Measurements from ENCODE around the gene PLB1.

The PLB1 gene

DNA sequence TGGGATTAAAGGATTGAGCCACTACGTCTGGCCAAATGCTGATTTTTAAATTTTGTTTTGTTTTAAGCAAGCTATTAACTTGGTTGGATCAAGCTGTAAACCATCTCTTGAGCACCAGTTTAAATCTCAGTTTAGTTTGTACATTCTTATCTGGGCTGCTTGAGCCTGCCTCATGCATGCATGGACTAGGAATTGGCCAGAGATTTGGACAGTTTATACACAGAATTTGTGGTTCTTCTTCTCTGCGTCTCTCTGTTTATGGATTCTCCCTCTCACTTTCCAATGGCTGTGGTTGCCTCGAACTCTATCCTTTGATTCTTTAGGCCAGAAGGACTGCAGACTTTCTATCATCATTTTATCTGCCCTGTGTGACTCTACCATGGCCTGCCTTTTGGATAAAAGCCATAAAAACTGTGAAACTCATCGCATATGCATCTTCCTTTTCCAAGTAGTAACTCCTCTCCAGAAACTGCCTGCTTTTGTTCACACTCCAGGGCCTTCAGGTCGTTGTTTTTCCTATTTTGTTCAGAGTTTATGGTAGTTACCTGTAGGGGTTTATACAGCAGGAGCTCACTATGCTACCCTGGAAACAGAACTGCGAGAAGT, 32.5 kb upstream of the PLB1 start:
- no peaks in the 10 kb centered on the region for H3K27me3 ChIP-seq
- TF ChIP-seq, protein P1, sequence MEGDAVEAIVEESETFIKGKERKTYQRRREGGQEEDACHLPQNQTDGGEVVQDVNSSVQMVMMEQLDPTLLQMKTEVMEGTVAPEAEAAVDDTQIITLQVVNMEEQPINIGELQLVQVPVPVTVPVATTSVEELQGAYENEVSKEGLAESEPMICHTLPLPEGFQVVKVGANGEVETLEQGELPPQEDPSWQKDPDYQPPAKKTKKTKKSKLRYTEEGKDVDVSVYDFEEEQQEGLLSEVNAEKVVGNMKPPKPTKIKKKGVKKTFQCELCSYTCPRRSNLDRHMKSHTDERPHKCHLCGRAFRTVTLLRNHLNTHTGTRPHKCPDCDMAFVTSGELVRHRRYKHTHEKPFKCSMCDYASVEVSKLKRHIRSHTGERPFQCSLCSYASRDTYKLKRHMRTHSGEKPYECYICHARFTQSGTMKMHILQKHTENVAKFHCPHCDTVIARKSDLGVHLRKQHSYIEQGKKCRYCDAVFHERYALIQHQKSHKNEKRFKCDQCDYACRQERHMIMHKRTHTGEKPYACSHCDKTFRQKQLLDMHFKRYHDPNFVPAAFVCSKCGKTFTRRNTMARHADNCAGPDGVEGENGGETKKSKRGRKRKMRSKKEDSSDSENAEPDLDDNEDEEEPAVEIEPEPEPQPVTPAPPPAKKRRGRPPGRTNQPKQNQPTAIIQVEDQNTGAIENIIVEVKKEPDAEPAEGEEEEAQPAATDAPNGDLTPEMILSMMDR (IDR thresholded peaks at IDR 0.05) = no peak
- H3K36me3 ChIP-seq = no peaks in the 10 kb centered on the region
- no peak for DNase-seq
- intact Hi-C loops (cut with DNase I; ENCODE audit: low total_unique reads) = no loop called here
- H3K4me1 ChIP-seq = no peaks in the 10 kb centered on the region
- H3K9me3 ChIP-seq = peaks cover 0 to 4% (median 0%) of the 10 kb centered on the region in 3 donors
- no peak overlapping the region for H3K4me3 ChIP-seq
- H3K27ac ChIP-seq = no peak overlapping the region

DNA sequence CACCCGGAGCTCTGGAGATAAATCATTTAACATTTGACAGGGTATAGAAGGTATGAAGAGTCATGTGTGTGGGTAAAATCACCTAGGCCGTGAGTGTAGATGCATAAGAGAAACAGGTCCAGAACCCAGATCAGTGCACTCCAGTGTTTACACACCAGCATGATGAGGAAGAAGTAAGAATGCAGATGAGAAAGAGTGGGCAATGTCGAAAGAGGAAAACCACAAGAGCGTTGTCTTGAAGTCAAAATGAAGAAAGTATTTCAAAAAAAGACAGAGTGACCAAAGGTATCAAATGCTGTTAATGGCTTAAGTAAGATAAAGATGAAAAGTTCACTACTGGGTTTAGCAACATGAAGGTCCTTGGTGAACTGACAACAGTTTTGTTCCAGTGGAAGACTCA, 32.0 kb upstream of the PLB1 start:
- no peak overlapping the region for H3K27ac ChIP-seq
- TF ChIP-seq, protein P1 (IDR thresholded peaks at IDR 0.05) = no peak
- DNase-seq = no peak

DNA sequence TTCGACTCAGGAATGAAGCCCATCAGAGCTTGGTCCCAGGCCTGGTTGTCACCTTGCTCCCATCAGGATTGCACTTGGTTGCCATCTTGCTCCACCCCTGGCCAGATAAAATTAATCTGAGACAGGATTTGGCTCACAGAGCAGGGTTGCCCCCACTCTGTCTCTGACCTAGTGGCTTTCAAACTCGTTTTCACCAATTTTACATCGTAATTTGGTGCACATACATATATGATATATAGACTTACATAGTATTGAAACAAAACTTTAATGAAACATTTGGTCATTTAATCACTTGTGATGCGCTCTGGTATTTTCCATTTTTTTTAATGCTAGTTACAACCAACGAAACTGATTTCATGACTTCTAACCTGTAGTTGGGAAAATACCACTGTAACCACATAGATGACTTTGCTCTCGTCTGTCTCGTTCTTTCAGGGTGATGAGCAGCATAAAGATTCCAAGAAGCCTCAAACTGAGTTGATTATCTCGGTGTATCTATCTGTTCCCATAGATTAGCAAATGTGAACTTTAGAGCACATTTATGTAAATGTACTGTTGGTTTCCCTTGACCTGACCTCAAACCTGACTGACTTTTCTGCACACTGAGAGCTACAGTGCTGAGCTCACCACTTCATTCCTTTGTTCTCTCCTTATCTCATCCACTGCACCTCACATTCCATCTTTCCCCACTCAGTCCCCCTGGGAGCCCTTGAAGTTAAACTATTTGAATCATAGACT, 30.5 kb upstream of the PLB1 start:
- H3K4me3 ChIP-seq = no peak overlapping the region
- H3K27ac ChIP-seq = no peak overlapping the region
- H3K36me3 ChIP-seq = no peaks in the 10 kb centered on the region
- H3K4me1 ChIP-seq = peaks cover 0 to 6% (median 1%) of the 10 kb centered on the region in 4 donors
- no peaks in the 10 kb centered on the region for H3K27me3 ChIP-seq
- peaks cover 0 to 4% (median 0%) of the 10 kb centered on the region in 3 donors for H3K9me3 ChIP-seq
- no peak for DNase-seq
- TF ChIP-seq, protein P1 (IDR thresholded peaks at IDR 0.05) = no peak
- intact Hi-C loops (cut with DNase I; ENCODE audit: low total_unique reads) = no loop called here

More for the DNA sequence above, 32.0 kb upstream of the PLB1 start:
- intact Hi-C loops (cut with DNase I; ENCODE audit: low total_unique reads) = no loop called here
- Histone ChIP-seq H3K27me3 (no peaks in the 10 kb centered on the region), H3K36me3 (no peaks in the 10 kb centered on the region), H3K4me3 (no peak overlapping the region), H3K9me3 (peaks cover 0 to 4% (median 0%) of the 10 kb centered on the region in 3 donors), H3K4me1 (no peaks in the 10 kb centered on the region)

DNA sequence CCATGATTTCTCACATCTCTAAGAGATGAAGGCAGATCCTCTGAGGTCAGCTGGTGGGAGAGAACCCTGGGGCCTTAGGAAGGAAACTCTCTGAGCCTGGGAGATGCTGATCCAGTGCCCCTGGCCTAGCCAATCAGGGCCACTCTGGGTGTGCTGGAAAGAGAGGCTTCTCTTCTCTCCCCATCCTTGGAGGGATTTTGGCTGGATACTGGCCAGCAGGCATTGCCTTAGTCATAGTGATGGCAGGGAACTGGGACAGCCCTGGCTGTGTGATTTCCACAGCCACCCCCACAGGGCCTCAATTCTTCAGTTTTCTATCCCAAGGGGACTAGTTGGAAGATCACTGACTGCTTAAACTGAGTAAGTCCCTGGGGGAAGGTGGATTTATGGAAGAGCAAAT, 26.6 kb upstream of the PLB1 start:
- H3K9me3 ChIP-seq = no peaks in the 10 kb centered on the region
- H3K27ac ChIP-seq = no peak overlapping the region
- no peak overlapping the region for H3K4me3 ChIP-seq
- peaks cover 0 to 6% (median 2%) of the 10 kb centered on the region in 4 donors for H3K4me1 ChIP-seq
- intact Hi-C loops (cut with DNase I; ENCODE audit: low total_unique reads) = no loop called here
- H3K27me3 ChIP-seq = no peaks in the 10 kb centered on the region
- no peak for DNase-seq
- no peaks in the 10 kb centered on the region for H3K36me3 ChIP-seq
- TF ChIP-seq, protein P1 (IDR thresholded peaks at IDR 0.05) = no peak

DNA sequence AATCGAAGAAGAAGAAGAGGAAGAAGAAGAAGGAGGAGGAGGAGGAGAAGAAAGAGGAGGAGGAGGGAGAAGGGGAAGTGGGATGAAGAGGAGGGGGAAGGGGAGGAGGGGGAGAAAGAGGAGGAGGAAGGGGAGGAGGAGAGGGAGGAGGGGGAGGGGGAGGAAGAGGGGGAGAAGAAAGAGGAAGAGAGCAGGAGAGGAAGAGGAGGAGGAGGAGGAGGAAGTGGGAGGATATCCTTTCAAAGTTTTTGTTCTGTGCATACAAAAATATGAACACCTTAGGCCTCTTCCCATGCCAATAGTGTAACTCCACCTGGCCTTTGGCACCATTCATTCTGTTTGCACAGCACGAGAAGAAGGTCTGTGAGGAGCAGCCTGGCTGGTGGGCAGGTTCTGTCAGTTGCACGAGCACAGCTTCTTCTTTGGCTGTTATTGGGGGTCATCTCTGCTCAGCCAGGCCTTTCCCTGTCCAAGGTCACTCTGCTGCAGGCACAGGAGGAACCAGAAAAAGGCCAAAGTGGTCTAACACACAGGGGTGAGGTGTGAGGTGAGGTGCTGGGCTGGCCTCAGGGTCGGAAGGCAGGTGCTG, 25.8 kb upstream of the PLB1 start:
- peaks cover 0 to 6% (median 2%) of the 10 kb centered on the region in 4 donors for H3K4me1 ChIP-seq
- no peak overlapping the region for H3K4me3 ChIP-seq
- TF ChIP-seq, protein P1 (IDR thresholded peaks at IDR 0.05) = no peak
- DNase-seq = no peak
- H3K36me3 ChIP-seq = no peaks in the 10 kb centered on the region
- intact Hi-C loops (cut with DNase I; ENCODE audit: low total_unique reads) = no loop called here
- H3K27me3 ChIP-seq = no peaks in the 10 kb centered on the region
- no peak overlapping the region for H3K27ac ChIP-seq
- H3K9me3 ChIP-seq = no peaks in the 10 kb centered on the region

Measured in tibial artery (tissue), 4 donors.